Suppressor macrophage (primary cell): ENCODE measurements around the gene TRIP13.

Experiments
- DNase-seq, 4 experiments: peaks; one replicate each; pipeline ENCODE4 v3.0.0-alpha.2; 2020 to 2022

Gene TRIP13

DNA sequence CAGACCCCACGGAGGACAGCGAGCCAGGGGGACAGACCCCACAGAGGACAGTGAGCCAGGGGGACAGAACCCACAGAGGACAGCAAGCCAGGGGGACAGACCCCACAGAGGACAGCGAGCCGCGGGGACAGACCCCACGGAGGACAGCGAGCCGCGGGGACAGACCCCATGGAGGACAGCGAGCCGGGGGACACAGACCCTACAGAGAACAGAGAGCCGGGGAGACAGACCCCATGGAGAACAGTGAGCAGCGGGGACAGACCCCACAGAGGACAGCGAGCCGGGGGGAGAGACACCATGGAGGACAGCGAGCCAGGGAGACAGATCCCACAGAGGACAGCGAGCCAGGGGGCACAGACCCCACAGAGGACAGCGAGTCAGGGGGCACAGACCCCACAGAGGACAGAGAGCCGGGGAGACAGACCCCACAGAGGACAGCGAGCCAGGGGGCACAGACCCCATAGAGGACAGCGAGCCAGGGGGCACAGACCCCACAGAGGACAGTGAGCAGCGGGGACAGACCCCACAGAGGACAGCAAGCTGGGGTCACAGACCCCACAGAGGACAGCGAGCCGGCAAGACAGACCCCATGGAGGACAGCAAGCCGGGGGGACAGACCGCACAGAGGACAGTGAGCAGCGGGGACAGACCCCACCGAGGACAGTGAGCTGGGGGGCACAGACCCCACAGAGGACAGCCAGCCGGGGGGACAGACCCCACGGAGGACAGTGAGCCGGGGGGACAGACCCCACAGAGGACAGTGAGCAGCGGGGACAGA is 37.5 kb upstream of the TRIP13 start:
- DNase-seq = no peak

DNA sequence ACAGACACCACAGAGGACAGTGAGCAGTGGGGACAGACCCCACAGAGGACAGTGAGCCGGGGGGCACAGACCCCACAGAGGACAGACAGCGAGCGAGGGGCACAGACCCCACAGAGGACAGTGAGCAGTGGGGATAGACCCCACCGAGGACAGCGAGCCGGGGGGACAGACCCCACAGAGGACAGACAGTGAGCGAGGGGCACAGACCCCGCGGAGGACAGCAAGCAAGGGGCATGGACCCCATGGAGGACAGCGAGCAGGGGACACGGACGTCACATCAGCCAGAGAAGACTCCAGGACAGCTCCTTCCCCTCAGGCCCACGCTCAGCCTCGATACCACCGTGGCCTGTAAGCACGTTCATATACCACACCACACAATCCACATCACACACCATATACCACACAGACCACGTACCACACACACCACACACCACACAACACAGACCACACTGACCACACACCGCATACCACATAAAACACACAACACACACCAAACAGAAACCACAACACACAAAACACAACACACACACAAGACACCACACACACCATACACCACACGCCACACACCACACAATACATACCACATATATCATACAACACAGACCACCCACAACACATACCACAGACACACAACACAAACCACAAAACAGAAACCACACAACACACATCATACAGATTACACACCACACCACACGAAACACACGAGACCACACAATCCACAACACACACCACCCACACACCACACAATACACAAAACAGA is 36.7 kb upstream of the TRIP13 start:
- no peak for DNase-seq

DNA sequence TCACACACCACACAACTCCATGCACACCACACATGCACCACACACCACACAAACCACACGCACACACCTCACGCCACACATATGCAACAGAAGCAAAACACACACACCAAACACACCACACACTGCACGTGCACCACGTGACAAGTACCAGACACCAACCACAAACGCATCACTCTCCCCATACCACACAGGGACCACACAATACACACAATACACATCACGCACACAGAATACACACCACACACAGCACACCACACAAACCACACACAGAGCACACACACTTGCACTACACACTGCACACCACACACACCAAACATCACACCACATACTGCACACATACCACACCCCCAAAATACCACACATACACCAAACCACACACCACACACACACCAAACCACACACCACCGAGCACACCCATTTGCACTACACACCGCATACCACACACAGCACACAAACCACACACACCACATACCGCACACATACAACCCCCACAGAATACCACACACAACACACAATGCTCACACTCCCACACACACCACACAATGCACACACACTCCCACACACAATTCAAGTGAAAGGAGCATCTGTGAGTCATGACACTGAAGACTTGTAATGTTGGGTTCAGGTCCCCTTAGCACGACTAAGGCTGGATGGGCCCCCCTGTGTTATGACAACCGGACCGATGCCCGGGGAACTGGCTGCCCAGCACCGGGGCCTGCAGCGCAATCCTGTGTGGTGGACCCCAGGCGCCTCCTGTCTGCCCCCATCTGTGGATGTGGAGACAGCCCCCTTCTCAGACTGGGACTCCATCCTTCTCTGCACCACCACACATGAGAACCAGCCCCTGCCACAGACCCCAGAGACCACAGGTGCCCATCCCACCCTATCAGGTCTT is 35.9 kb upstream of the TRIP13 start:
- no peak for DNase-seq

DNA sequence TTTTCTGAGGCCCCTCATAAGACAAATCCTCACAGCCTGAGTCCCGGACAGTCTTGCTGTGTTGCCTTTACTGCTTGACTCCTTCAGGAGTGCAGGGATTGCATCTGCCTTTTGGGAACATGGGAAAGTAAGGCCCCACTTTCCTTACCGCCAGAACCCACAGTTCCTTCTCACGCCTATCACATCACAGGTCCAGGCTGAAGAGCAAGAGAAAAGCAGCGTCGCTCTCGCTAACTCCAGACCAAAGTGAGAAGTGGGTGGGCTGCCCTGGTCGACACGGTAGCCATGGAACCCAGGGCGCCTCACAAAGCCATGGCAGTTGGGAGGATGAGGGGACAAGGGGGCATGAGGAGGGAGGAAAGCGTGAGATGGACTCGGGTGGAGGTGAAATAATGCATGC is 34.0 kb upstream of the TRIP13 start:
- no peak for DNase-seq

DNA sequence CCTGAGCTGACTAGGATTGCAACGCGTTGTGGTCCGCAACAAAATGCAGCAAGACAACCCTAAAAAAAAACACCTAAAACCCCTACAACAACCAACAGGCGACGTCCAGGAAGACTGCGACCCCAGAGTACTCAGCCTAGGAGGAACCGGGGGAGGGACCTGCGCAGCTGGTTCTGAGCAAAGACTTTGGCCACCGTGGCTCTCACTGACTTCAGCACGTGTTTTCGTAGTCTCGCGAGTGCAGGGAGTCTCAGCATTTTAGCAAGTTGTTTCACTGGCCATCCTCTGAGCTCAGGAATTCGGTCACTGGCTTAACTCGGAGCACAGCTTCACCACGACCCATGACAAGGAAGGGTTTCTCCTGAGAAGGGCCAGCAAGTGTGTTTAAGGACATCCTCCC is 33.3 kb upstream of the TRIP13 start:
- DNase-seq = no peak

DNA sequence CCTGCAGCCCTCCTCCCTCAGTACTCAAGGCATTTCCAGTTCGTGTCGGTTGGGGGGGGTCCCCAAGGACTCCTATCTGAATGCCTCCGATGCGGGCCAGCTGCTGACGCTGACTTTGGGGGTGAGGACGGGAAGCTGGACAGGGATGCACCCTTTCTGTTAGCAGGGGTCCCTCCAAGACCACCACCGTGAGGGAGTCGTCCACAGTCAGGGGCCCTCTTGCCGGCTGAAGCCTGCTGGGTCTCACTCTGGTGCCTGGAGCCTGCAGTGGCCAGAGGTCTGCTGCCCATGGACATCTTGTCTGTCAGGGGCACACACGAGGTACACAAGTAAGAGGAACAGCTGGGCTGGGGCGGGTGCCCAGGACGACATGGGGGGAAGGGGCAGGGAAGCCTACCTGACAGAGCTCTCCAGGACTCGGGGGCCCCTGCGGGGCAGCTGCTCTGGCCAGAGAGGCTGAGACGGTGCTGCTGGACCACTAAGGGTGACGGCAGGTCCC is 32.8 kb upstream of the TRIP13 start:
- DNase-seq = no peak

DNA sequence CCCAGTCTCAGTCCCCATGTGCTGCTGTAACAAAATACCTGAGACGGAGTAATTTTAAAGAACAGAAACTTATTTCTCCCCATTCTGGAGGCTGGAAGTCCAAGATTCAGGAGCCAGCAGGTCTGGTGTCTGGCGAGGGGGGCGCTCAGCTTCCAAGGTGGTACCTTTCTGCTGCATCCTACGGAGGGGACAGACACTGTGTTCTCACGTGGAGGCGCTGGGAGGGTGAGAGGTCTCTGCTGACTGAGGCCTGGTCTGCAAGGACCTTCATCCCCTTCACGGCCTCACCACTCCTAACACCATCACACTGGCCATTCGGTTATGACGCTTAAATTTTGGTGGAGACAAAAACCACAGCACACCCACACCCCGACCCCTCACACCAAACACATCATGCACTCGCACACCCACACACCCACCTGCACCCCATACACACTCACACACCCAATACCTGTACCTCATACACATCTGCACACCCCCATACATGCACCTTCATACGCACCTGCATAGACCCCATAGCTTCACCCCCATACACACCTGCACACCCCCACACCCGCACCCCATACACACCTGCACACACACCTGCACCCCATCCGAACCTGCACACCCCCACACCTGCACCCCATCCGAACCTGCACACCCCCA is 32.1 kb upstream of the TRIP13 start:
- no peak for DNase-seq

DNA sequence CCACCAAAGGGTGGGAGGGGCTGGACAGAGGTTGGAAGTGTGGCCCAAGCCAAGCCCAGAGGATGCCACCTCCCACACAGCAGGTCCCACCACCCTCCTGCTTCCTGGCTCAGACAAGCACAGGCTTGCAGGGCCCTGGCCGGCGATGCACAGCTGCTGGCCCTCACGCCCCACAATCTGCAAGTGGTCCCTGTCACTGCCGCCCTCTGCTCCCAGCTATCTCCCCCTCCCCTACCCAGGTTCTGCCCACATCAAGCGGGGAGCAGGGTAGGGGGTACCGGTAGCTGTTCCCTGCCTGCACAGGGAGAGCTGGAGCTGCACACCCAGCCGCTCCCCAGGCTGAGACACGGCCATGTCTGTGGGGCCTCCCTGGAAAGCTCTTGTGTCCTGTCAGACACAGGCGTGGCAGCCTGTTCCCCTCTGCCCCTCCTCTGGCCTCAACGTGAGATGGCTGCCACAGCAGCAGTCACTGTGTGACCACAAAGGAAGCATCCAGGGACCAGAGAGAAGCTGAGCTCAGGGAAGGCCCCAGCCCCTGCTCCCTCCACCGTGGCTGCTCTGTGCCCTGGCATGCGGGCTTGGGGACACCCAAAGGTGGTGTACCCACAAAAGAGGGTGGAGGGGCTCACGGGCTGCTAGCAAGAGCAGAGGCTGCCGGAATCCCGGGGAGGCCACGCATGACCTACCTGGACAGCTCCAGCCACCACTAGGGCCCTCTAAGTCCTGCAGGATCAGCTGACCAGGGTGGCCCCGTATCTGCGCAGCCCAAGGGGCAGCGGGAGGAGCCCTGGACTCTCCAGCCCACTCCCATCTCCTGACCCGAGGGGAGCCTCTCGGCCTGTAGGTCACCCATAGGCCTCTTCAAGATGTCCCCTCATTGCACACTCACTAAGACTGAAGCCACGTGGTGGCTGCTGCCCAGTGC is 31.0 kb upstream of the TRIP13 start:
- no peak for DNase-seq

DNA sequence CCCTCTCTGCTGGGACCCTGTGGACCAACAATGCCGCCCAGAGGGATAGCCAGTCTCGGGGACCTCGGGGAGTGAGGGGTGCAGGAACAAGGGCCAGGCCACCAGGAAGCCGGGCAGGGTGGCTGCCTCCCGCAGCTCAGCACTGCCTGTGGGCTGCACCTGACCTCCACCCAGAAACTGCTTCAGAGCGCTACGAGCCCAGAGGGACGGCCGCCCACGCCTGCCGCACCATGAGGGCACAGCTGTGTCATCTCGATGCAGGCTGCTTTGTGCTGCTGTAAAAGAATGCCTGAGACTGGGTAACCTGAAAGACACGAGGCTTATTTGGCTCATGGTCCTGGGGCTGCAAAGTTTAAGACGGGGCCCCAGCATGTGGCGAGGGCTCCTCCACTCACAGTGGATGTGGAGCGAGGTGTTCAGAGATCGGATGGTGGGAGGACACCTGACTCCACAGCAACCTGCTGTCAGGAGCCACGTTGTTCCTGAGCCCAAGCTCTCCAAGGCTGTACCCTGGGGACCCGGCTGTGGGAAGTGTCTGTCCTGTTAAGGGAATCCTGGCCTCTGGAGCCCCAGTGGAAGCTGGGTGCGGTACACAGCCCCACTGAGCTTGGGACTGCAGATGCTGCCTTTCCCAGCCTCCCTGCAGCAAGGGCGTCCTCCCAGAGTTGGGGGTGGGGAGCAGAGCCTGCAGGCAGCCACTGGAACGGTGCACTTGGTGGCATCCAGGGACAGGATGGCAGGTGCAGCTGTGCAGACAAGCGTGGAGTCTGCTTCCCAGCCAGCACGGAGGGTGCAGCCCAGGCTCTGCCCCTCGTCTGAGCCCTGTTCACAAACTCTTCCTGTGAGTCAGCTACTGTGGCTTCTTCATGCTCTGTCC is 30.1 kb upstream of the TRIP13 start:
- no peak for DNase-seq

DNA sequence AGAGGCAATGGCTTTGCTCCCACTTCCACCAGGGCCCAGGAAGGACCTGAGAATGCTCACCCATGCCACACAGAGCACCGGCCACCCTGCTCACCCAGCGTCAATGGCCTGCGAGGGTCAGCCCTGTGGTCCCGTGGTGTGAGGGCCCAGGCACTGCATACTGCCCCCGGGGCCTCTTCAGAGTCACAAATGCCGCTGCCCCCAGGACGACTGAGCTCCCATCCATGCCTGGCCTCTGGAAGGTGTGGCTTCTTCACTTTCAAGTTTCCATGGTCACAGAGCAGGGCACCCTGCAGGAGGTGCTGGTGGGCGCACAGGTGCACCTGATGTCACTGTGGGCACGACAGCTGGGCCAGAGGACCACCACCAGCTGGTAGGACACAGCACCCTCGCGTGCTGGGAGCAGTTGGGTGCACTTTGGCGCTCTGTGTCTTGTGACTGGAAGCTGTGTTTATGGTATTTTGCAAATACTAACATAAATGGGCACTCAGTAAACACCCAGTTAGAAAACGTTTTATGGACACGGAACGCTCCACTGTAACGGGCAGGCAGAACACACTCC is 29.4 kb upstream of the TRIP13 start:
- DNase-seq = no peak

DNA sequence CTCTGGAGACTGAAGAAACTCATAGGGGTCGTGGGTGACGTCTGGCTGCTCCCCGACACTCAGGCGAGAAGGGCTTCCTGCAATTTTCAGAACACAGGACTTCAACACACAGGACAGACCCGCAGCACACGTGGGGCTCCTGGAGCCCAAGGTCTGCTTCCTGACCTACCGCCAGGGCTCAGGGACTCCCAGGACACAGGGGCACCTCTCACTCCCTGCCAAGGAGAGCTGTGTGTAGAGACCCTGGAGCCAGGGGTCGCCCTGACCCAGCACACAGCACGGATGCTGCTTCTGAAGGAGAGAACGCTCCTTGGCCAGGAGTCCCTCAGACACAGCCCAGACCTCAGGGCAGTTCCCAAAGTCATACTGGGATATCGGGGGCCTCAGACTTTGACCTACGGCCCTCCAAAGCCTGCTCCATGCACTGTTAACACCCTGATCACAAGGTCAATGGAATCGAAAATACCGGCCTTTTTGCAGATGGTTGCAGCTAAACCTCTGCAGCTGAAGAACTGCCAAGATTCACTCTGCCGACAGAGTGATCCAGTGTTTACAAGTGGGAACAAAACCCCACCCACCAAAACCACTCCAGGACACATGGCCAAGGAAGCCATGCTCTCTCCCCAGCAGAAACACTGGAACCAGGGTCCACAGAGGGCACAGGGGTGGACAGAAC is 28.1 kb upstream of the TRIP13 start:
- no peak for DNase-seq

DNA sequence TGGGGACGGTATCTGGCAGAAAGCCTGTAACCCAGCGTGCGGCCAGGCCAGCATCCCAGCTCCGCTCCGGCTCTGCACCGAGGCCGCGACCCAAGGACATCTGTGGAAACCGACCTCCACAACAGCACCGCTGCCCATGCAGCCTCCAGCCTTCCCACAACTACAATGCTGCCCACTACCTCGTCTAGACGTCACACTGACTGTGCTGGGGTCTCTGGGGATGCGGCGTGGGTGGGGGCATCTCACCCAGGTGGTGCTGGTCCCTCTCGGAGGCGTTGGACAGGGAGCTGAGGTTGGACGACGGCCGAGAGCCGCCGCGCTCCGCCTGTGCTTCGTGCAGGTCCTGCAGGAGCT is 27.5 kb upstream of the TRIP13 start:
- no peak for DNase-seq

DNA sequence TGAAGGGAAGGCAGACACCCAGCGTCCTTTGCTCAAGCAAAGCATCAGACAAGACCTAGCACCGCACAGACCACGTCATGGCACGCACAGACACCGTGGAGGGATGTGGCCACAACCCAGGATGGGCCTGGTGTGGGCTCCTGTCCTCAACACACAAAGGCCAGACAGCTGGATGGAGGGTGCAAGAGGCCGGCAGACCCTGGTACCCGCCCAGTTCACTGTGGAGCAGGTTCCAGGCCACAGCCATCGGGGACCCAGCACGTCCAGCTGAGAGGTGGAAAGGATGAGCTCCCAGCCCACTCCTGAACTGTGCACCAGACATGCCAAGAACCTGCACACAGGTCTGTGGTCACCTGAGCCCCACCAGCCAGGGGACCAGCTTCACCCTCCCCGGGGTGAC is 26.9 kb upstream of the TRIP13 start:
- no peak for DNase-seq

DNA sequence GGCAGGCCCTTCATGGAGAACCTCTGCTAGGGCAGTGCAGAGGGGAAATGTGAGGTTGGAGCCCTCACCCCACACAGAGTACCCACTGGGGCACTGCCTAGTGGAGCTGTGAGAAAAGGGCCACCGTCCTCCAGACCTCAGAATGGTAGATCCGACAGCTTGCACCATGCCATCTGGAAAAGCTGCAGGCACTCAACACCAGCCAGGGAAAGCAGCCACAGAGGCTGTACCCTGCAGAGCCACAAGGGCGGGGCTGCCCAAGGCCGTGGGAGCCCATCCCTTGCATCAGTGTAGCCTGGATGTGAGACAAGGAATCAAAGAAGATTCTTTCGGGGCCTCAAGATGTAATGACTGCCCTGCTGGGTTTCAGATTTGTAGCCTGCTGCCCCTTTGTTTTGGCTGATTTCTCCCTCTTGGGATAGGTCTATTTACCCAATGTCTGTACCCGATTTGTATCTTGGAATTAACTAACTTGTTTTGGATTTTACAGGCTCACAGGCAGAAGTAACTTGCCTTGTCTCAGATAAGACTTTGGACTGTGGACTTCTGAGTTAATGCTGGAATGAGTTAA is 25.3 kb upstream of the TRIP13 start:
- DNase-seq = no peak

DNA sequence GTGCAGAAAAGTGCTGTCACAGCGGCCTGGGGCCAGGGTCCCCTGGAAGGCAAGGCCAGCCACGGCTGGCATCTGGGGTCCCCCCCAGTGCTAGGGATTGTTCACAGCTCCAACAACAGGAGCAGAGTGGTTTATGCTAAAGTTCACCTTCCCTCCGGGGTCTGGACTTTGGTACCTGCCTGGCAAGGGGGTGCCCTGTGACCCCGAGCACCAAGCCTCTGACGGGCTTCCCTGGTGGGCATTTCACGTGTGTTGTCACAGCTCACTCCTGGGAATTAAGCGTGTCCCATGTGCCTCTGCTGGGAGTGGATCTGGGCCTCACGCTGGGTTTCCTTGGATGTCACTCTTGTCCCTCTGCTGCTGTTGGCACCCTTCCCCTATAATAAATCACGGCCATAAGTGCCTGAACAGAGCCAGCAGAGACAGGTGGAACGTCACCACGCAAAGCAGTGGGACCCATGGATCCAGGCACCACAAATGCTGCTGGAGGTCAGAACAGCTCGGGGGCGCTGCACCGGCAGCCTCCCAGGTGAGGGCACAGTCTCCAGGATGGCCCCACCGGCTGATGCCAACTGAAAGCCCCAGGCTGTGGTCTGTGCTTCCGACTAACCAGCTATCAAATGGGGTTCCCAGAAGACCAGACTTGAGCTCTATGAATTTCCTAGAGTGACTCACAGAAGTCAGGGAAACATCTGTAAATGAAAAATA is 24.1 kb upstream of the TRIP13 start:
- no peak for DNase-seq

DNA sequence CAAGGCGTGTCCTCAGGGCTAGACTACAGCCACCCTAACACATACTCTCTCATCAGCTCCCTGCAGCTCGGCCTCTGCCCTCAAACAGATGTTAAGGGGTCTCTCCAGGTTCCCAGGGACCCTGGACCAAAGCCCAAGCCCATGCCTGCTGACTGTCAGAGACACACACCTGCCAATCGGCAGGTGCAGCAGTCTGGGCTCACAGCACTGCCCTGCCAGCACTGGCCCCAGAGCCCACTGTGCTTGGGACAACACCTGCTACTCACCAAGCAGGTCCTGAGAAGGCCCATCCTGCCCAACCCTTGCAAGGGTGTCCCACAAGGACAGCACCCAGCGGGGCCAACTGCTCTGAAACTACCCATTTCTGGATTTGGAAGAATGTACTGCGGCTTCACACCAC is 21.7 kb upstream of the TRIP13 start:
- DNase-seq = no peak

DNA sequence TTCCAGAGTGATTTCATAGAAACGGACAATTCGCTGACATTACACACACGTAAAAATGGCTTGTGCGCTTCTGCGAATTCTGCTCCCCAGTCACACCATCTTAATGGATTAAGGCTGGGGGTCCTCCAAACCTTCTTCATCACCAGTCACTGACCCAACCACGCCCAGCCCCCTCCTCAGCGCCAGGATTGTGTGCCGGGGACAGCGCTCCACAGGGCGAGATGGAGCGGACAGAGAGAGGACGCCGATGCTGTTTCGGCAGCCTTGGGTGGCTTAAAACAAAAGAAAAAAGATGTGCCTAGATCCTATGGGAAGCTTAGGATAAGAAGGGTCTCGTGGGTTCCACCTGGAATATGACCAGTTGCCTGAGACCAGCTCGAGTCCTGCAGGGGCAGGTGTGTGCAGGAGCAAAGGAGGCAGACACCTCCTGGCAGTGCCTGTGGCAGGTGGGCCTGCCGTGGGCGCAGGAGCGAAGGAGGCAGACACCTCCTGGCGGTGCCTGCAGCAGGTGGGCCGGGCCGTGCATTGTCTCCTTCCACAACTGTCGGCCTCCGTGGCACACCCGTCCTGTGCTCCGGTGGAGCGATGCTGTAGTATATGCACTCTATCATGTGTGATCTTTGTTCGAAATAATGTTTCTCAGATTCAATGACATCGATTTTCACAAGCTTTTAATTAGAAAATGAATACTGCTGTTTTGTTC is 20.9 kb upstream of the TRIP13 start:
- DNase-seq = no peak

DNA sequence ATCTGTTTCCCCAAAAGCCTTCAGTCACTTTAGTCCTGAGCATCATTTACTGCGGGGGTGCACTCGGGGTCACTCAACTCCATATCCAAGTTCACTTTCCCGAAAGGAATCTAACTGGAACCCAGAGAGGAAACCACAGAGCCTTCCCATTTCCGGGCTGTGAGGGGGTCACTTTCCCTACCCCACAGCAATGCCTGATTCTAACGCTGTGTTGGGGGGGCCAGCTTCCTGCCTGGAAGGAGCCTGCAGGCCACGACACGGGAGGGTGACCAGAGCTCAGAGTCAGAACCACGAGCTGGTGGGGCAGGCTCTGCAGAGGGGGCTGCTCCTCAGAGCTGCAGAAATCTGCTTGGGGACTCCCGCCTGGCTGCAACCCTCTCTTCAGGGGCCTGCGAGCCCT is 20.4 kb upstream of the TRIP13 start:
- no peak for DNase-seq
